ENCODE data around the gene SETD6. TPM values are rescaled to one million over a fixed set of nuclear protein-coding genes. Genes with fewer than 3 reads are reported as not detected.

SETD6 gene
- total and polyA plus RNA-seq, 2 experiments from 2014 or later = 39.7 to 54.0 TPM

DNA sequence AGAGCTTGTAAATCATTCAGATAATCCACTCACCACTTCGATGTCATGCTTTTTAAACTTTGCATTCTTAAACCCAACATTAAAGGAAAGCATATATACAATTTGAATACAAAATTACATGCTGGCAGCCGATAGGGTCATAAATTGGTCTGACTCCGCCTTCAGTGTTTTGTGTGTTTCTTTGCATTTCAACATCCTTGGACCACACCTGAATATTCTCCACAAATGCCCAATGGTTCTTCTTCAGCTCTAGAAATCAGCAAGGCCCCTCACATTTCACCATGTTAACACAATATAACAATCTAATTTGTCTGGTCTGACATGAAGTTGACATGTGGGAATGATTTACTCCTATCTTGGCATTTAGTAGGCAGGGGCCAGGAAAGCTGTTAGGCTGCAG lies 17.1 kb downstream of the SETD6 start (continued):
- TF ChIP-seq, protein P1, sequence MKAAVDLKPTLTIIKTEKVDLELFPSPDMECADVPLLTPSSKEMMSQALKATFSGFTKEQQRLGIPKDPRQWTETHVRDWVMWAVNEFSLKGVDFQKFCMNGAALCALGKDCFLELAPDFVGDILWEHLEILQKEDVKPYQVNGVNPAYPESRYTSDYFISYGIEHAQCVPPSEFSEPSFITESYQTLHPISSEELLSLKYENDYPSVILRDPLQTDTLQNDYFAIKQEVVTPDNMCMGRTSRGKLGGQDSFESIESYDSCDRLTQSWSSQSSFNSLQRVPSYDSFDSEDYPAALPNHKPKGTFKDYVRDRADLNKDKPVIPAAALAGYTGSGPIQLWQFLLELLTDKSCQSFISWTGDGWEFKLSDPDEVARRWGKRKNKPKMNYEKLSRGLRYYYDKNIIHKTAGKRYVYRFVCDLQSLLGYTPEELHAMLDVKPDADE (IDR thresholded peaks at IDR 0.05) = no peak
- no peak for TF ChIP-seq POLR2AphosphoS5 (IDR thresholded peaks at IDR 0.05; ENCODE audit: low read depth)
- no peak for TF ChIP-seq JUNB (IDR thresholded peaks at IDR 0.05; ENCODE audit: unreplicated experiment)

DNA sequence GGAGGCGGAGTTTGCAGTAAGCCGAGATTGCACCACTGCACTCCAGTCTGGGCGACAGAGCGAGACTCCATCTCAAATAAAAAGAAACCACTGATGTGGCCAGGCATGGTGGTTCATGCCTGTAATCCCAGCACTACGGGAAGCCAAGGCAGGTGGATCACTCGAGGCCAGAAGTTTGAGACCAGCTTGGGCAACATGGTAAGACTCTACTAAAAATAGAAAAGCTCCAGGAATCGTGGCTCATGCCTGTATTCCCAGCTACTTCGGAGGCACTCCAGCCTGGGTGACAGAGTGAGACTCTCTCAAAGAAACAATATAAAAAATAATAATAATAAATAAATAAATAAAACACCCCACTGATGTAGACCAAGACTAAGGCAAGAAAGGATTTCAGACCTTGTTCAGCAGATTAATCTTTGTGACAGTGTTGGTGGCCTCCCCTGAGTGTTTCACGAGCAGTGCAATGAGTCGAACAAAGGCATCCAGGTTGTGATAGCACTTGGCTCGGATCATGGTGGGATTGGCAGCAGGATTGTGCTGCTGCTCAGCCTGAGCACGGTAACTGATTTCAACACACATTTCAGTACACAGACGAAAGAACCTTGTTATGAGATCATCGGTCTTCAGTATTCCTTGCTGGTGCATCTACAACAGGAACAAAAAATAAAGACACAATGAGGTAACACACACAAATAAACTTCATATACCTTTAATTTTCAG lies 18.6 kb downstream of the SETD6 start:
- no peaks in the 10 kb centered on the region for H3K9me2 ChIP-seq (ENCODE audit: insufficient read depth)
- Mint-ChIP-seq H3K4me1 (no peaks in the 10 kb centered on the region), H3K36me3 (ENCODE audit: low read depth) (peaks cover 97% of the 10 kb centered on the region), H3K27ac (no peak overlapping the region), H3K4me3 (no peak overlapping the region), H3K9me3 (no peaks in the 10 kb centered on the region), H3K27me3 (ENCODE audit: insufficient read depth, low read depth, poor library complexity) (peaks cover 1% of the 10 kb centered on the region)
- 0 out of 2 replicates have a peak, but pooled peaks cover 5% of the 10 kb centered on the region for H3K79me2 ChIP-seq (replicated peaks; ENCODE audit: insufficient read depth)
- peaks cover 27% of the 10 kb centered on the region for H4K20me1 ChIP-seq (replicated peaks; ENCODE audit: insufficient read depth)
- H3K4me3 ChIP-seq = no peak overlapping the region
- no peak overlapping the region for H3K27ac ChIP-seq (ENCODE audit: low read depth)
- peaks cover 93% of the 10 kb centered on the region for H3K36me3 ChIP-seq (ENCODE audit: insufficient read depth)
- H3F3A ChIP-seq (replicated peaks; ENCODE audit: low read depth) = peaks cover 3% of the 10 kb centered on the region; the same call in 1 of the 2 replicates
- H3K4me1 ChIP-seq (ENCODE audit: insufficient read depth) = no peaks in the 10 kb centered on the region
- ATAC-seq (no peak), DNase-seq (ENCODE audit: low spot score) (no peak)
- no peaks in the 10 kb centered on the region for H3K27me3 ChIP-seq (ENCODE audit: insufficient read depth)
- H3K4me2 ChIP-seq = no peak overlapping the region
- H2AFZ ChIP-seq = no peak overlapping the region
- no peak for TF ChIP-seq CREB1 (CRISPR knock-in tag; IDR thresholded peaks at IDR 0.05; ENCODE audit: low read depth)
- TF ChIP-seq EZH2phosphoT487 (IDR thresholded peaks at IDR 0.05; ENCODE audit: unreplicated experiment) = no peak
- no peak for TF ChIP-seq STAT1 (IDR thresholded peaks at IDR 0.05; ENCODE audit: unreplicated experiment)
- TF ChIP-seq JUNB (IDR thresholded peaks at IDR 0.05; ENCODE audit: unreplicated experiment) = no peak
- TF ChIP-seq, protein P2, sequence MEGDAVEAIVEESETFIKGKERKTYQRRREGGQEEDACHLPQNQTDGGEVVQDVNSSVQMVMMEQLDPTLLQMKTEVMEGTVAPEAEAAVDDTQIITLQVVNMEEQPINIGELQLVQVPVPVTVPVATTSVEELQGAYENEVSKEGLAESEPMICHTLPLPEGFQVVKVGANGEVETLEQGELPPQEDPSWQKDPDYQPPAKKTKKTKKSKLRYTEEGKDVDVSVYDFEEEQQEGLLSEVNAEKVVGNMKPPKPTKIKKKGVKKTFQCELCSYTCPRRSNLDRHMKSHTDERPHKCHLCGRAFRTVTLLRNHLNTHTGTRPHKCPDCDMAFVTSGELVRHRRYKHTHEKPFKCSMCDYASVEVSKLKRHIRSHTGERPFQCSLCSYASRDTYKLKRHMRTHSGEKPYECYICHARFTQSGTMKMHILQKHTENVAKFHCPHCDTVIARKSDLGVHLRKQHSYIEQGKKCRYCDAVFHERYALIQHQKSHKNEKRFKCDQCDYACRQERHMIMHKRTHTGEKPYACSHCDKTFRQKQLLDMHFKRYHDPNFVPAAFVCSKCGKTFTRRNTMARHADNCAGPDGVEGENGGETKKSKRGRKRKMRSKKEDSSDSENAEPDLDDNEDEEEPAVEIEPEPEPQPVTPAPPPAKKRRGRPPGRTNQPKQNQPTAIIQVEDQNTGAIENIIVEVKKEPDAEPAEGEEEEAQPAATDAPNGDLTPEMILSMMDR (conservative IDR thresholded peaks at IDR 0.05; ENCODE audit: low read depth in 2 of 2) = no peak
- TF ChIP-seq, protein P1 (IDR thresholded peaks at IDR 0.05) = no peak
- no peak for TF ChIP-seq EZH2 (IDR thresholded peaks at IDR 0.05; ENCODE audit: low read depth, unreplicated experiment)
- no peak for TF ChIP-seq POLR2AphosphoS5 (IDR thresholded peaks at IDR 0.05; ENCODE audit: low read depth)
- TF ChIP-seq, protein P3, sequence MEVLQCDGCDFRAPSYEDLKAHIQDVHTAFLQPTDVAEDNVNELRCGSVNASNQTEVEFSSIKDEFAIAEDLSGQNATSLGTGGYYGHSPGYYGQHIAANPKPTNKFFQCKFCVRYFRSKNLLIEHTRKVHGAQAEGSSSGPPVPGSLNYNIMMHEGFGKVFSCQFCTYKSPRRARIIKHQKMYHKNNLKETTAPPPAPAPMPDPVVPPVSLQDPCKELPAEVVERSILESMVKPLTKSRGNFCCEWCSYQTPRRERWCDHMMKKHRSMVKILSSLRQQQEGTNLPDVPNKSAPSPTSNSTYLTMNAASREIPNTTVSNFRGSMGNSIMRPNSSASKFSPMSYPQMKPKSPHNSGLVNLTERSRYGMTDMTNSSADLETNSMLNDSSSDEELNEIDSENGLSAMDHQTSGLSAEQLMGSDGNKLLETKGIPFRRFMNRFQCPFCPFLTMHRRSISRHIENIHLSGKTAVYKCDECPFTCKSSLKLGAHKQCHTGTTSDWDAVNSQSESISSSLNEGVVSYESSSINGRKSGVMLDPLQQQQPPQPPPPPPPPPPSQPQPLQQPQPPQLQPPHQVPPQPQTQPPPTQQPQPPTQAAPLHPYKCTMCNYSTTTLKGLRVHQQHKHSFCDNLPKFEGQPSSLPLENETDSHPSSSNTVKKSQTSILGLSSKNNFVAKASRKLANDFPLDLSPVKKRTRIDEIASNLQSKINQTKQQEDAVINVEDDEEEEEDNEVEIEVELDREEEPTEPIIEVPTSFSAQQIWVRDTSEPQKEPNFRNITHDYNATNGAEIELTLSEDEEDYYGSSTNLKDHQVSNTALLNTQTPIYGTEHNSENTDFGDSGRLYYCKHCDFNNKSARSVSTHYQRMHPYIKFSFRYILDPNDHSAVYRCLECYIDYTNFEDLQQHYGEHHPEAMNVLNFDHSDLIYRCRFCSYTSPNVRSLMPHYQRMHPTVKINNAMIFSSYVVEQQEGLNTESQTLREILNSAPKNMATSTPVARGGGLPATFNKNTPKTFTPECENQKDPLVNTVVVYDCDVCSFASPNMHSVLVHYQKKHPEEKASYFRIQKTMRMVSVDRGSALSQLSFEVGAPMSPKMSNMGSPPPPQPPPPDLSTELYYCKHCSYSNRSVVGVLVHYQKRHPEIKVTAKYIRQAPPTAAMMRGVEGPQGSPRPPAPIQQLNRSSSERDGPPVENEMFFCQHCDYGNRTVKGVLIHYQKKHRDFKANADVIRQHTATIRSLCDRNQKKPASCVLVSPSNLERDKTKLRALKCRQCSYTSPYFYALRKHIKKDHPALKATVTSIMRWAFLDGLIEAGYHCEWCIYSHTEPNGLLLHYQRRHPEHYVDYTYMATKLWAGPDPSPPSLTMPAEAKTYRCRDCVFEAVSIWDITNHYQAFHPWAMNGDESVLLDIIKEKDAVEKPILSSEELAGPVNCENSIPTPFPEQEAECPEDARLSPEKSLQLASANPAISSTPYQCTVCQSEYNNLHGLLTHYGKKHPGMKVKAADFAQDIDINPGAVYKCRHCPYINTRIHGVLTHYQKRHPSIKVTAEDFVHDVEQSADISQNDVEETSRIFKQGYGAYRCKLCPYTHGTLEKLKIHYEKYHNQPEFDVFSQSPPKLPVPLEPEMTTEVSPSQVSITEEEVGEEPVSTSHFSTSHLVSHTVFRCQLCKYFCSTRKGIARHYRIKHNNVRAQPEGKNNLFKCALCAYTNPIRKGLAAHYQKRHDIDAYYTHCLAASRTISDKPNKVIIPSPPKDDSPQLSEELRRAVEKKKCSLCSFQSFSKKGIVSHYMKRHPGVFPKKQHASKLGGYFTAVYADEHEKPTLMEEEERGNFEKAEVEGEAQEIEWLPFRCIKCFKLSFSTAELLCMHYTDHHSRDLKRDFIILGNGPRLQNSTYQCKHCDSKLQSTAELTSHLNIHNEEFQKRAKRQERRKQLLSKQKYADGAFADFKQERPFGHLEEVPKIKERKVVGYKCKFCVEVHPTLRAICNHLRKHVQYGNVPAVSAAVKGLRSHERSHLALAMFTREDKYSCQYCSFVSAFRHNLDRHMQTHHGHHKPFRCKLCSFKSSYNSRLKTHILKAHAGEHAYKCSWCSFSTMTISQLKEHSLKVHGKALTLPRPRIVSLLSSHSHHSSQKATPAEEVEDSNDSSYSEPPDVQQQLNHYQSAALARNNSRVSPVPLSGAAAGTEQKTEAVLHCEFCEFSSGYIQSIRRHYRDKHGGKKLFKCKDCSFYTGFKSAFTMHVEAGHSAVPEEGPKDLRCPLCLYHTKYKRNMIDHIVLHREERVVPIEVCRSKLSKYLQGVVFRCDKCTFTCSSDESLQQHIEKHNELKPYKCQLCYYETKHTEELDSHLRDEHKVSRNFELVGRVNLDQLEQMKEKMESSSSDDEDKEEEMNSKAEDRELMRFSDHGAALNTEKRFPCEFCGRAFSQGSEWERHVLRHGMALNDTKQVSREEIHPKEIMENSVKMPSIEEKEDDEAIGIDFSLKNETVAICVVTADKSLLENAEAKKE (CRISPR knock-in tag; IDR thresholded peaks at IDR 0.05) = no peak
- TF ChIP-seq ZNF114 (CRISPR knock-in tag; IDR thresholded peaks at IDR 0.05) = no peak
- no peak for TF ChIP-seq NANOG (IDR thresholded peaks at IDR 0.05; ENCODE audit: borderline replicate concordance)

All from GM23338 (cell line).